Astrocyte (in vitro differentiated cells and primary cell): ENCODE results near the gene COG5. TPM values are rescaled to one million over a fixed set of nuclear protein-coding genes. Genes with fewer than 3 reads are reported as not detected.

ENCODE experiments used
- DNase-seq: peaks from one replicate; pipeline ENCODE4 v3.0.0-alpha.2; 2010; ENCODE audit warnings: low read depth
- FAIRE-seq: peaks from 2 replicates; lab custom pipeline; 2011; peaks lifted over from hg19 to GRCh38; lab: Jason Lieb, UNC
- H2AFZ ChIP-seq: 2 replicates; pipeline ENCODE4 v1.6.0; 2012; ENCODE audit warnings: low read depth, low read length, inconsistent platforms
- H3K27ac ChIP-seq: 2 replicates; pipeline ENCODE4 v1.5.1; 2011; ENCODE audit warnings: low read depth, low read length, inconsistent platforms
- H3K27me3 ChIP-seq: 2 replicates; pipeline ENCODE4 v1.6.0; 2011; ENCODE audit warnings: low read length, inconsistent platforms; ENCODE audit not compliant: insufficient read depth
- H3K36me3 ChIP-seq: 2 replicates; pipeline ENCODE4 v1.5.1; 2011; ENCODE audit warnings: low read length, inconsistent platforms; ENCODE audit not compliant: insufficient read depth
- H3K4me1 ChIP-seq: 2 replicates; pipeline ENCODE4 v1.5.1; 2011; ENCODE audit warnings: low read length, inconsistent platforms; ENCODE audit not compliant: insufficient read depth
- H3K4me2 ChIP-seq: 2 replicates; pipeline ENCODE4 v1.6.0; 2012; ENCODE audit warnings: low read length, inconsistent platforms
- H3K4me3 ChIP-seq: 2 replicates; pipeline ENCODE4 v1.5.1; 2011; ENCODE audit warnings: low read depth, mild to moderate bottlenecking, low read length, inconsistent platforms; ENCODE audit not compliant: insufficient read depth
- H3K79me2 ChIP-seq: 2 replicates; pipeline ENCODE4 v1.6.0; 2012; ENCODE audit warnings: mild to moderate bottlenecking, low read length, inconsistent platforms; ENCODE audit not compliant: insufficient read depth
- H3K9ac ChIP-seq: 2 replicates; pipeline ENCODE4 v1.6.0; 2012; ENCODE audit warnings: mild to moderate bottlenecking, low read length, inconsistent platforms
- H3K9me3 ChIP-seq: 2 replicates; pipeline ENCODE4 v1.5.1; 2012; ENCODE audit warnings: low read depth, mild to moderate bottlenecking, low read length, inconsistent platforms; ENCODE audit not compliant: insufficient read depth
- H4K20me1 ChIP-seq: 2 replicates; pipeline ENCODE4 v1.6.0; 2012; ENCODE audit warnings: low read length, inconsistent platforms; ENCODE audit not compliant: insufficient read depth
- H3K27ac Mint-ChIP-seq: one replicate; pipeline ENCODE4 v1.8.0; 2021; ENCODE audit warnings: mild to moderate bottlenecking, mixed read lengths; ENCODE audit not compliant: unreplicated experiment
- H3K27me3 Mint-ChIP-seq: one replicate; pipeline ENCODE4 v1.8.0; 2021; ENCODE audit warnings: low read depth, mixed read lengths; ENCODE audit not compliant: unreplicated experiment
- H3K36me3 Mint-ChIP-seq: one replicate; pipeline ENCODE4 v1.8.0; 2021; ENCODE audit warnings: low read depth, mixed read lengths; ENCODE audit not compliant: unreplicated experiment
- H3K4me1 Mint-ChIP-seq: one replicate; pipeline ENCODE4 v1.8.0; 2021; ENCODE audit warnings: low read depth, mixed read lengths; ENCODE audit not compliant: unreplicated experiment
- H3K4me3 Mint-ChIP-seq: one replicate; pipeline ENCODE4 v1.8.0; 2021; ENCODE audit warnings: mild to moderate bottlenecking, moderate library complexity, mixed read lengths; ENCODE audit not compliant: unreplicated experiment
- H3K9me3 Mint-ChIP-seq: one replicate; pipeline ENCODE4 v1.8.0; 2021; ENCODE audit warnings: mild to moderate bottlenecking, mixed read lengths; ENCODE audit not compliant: unreplicated experiment
- EZH2 ChIP-seq: IDR thresholded peaks from 2 replicates; pipeline ENCODE4 v1.6.1; 2012; ENCODE audit warnings: mild to moderate bottlenecking, low read length, inconsistent platforms; ENCODE audit not compliant: insufficient read depth
- total RNA-seq: library from RNA; stranded (reverse); gene quantifications from 2 replicates; pipeline ENCODE4 v1.2.1, GENCODE V29; 2021
- TF ChIP-seq, protein P1 (sequence below): IDR thresholded peaks from 2 replicates; pipeline ENCODE4 v1.5.1; 2011; ENCODE audit warnings: low read depth, mild to moderate bottlenecking, inconsistent platforms, low read length, moderate library complexity; ENCODE audit not compliant: insufficient read depth

Gene COG5
- total RNA-seq, 1 donor from 2014 or later, result 57.1 TPM

GRCh38 chr7:107253599-107253998 lies 310.1 kb downstream of the COG5 start:
- Mint-ChIP-seq H3K27me3 (no peaks in the 10 kb centered on the region), H3K4me3 (no peak overlapping the region), H3K9me3 (no peaks in the 10 kb centered on the region), H3K27ac (no peak overlapping the region), H3K4me1 (peaks cover 5% of the 10 kb centered on the region), H3K36me3 (no peaks in the 10 kb centered on the region)
- Histone ChIP-seq H3K79me2 (no peaks in the 10 kb centered on the region), H3K4me3 (no peak overlapping the region), H2AFZ (no peak overlapping the region), H3K9me3 (no peaks in the 10 kb centered on the region), H3K27me3 (no peaks in the 10 kb centered on the region), H3K27ac (no peak overlapping the region), H3K4me1 (no peaks in the 10 kb centered on the region), H4K20me1 (peaks cover 3% of the 10 kb centered on the region), H3K9ac (no peak overlapping the region), H3K36me3 (no peaks in the 10 kb centered on the region), H3K4me2 (no peak overlapping the region)
- FAIRE-seq, result no peak
- no peak for DNase-seq
- TF ChIP-seq, protein P1, sequence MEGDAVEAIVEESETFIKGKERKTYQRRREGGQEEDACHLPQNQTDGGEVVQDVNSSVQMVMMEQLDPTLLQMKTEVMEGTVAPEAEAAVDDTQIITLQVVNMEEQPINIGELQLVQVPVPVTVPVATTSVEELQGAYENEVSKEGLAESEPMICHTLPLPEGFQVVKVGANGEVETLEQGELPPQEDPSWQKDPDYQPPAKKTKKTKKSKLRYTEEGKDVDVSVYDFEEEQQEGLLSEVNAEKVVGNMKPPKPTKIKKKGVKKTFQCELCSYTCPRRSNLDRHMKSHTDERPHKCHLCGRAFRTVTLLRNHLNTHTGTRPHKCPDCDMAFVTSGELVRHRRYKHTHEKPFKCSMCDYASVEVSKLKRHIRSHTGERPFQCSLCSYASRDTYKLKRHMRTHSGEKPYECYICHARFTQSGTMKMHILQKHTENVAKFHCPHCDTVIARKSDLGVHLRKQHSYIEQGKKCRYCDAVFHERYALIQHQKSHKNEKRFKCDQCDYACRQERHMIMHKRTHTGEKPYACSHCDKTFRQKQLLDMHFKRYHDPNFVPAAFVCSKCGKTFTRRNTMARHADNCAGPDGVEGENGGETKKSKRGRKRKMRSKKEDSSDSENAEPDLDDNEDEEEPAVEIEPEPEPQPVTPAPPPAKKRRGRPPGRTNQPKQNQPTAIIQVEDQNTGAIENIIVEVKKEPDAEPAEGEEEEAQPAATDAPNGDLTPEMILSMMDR, result no peak
- no peak for TF ChIP-seq EZH2

DNA sequence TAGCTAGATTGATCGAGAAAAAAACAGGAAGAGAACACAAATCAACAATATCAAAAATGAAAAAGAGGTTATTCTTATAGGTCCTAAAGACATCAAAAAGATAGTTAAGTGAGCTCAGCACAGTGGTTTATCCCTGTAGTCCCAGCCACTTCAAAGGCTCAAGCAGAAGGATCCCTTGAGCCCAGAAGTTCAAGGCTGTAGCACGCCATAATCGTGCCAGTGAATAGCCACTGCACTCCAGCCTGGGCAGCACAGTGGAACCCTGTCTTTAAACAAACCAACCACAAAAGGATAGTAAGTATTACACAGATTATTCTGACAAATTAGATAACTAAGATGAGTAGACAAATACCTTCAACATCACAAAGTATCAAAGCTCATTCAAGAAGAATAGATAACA lies 311.8 kb downstream of the COG5 start:
- H3K4me1 Mint-ChIP-seq, result no peaks in the 10 kb centered on the region
- no peak overlapping the region for H3K27ac Mint-ChIP-seq

More for the DNA sequence above, 311.8 kb downstream of the COG5 start:
- Histone ChIP-seq H3K27me3 (no peaks in the 10 kb centered on the region), H3K79me2 (no peaks in the 10 kb centered on the region), H3K36me3 (no peaks in the 10 kb centered on the region), H3K9me3 (no peaks in the 10 kb centered on the region), H3K9ac (no peak overlapping the region), H3K27ac (no peak overlapping the region), H4K20me1 (peaks cover 3% of the 10 kb centered on the region), H3K4me1 (no peaks in the 10 kb centered on the region), H3K4me3 (no peak overlapping the region), H2AFZ (no peak overlapping the region), H3K4me2 (no peak overlapping the region)
- Mint-ChIP-seq H3K9me3 (no peaks in the 10 kb centered on the region), H3K4me3 (no peak overlapping the region), H3K36me3 (peaks cover 7% of the 10 kb centered on the region), H3K27me3 (no peaks in the 10 kb centered on the region)
- TF ChIP-seq, protein P1, result no peak
- no peak for TF ChIP-seq EZH2
- FAIRE-seq (peak; percentile 34), DNase-seq (no peak)
